Measurements from ENCODE around the gene SLC6A6. TPM values are rescaled to one million over a fixed set of nuclear protein-coding genes. Genes with fewer than 3 reads are reported as not detected.

SLC6A6 gene
- total RNA-seq, 1 experiment from 2014 or later = 211 TPM

- no peak for TF ChIP-seq E2F1 (CRISPR knock-in tag; IDR thresholded peaks at IDR 0.05)
- no peak for TF ChIP-seq NR1H2 (CRISPR knock-in tag; IDR thresholded peaks at IDR 0.05)
- TF ChIP-seq MLX (CRISPR knock-in tag; IDR thresholded peaks at IDR 0.05) = no peak
- TF ChIP-seq ATF6 (CRISPR knock-in tag; IDR thresholded peaks at IDR 0.05) = no peak
- no peak for TF ChIP-seq JUN (CRISPR knock-in tag; IDR thresholded peaks at IDR 0.05)
These were observed 1.3 kb downstream of the SLC6A6 start (continued) for GRCh38 chr3:14403619-14404155.

- no peak for ATAC-seq
- ChIA-PET CTCF (interaction anchor here (2.7 to 3.3 kb wide), 2 partner anchors 12 to 201 kb away, joined by 12 to 15 read pairs; no protein-coding TSS in a partner anchor), POLR2A (interaction anchor here (0.9 to 1.1 kb wide), 2 partner anchors 12 to 17 kb away, joined by 3 to 5 read pairs; no protein-coding TSS in a partner anchor)
- H3K4me1 Mint-ChIP-seq = peaks cover 68% of the 10 kb centered on the region
- no peak for DNase-seq (ENCODE audit: low spot score)
- H3K4me3 Mint-ChIP-seq = peak overlapping the region; percentile 97
- no peak for TF ChIP-seq HMGXB4 (CRISPR knock-in tag; IDR thresholded peaks at IDR 0.05)
- no peak for TF ChIP-seq ARID4B (CRISPR knock-in tag; IDR thresholded peaks at IDR 0.05; ENCODE audit: borderline replicate concordance)
- no peak for TF ChIP-seq ZNF138 (CRISPR knock-in tag; conservative IDR thresholded peaks at IDR 0.05)
- TF ChIP-seq CDX4 (CRISPR knock-in tag; IDR thresholded peaks at IDR 0.05; ENCODE audit: borderline replicate concordance) = no peak
- TF ChIP-seq CTCF (IDR thresholded peaks at IDR 0.05) = no peak
- no peak for TF ChIP-seq MXD4 (CRISPR knock-in tag; IDR thresholded peaks at IDR 0.05; ENCODE audit: borderline replicate concordance)
- TF ChIP-seq TCF7 (CRISPR knock-in tag; IDR thresholded peaks at IDR 0.05; ENCODE audit: low read depth) = no peak
- no peak for TF ChIP-seq SMAD3 (CRISPR knock-in tag; IDR thresholded peaks at IDR 0.05; ENCODE audit: borderline replicate concordance)
- no peak for TF ChIP-seq JAZF1 (CRISPR knock-in tag; IDR thresholded peaks at IDR 0.05)
- no peak for TF ChIP-seq USF1 (CRISPR knock-in tag; IDR thresholded peaks at IDR 0.05)
- peaks cover 15% of the 10 kb centered on the region for H3K36me3 Mint-ChIP-seq
- peak overlapping the region; percentile 58; the same call in 1 of the 2 replicates for H3K27ac Mint-ChIP-seq
- no peaks in the 10 kb centered on the region for H3K9me3 Mint-ChIP-seq
- H3K27me3 Mint-ChIP-seq (ENCODE audit: low read depth) = peaks cover 3% of the 10 kb centered on the region; the same call in 1 of the 2 replicates
These were observed 1.8 kb downstream of the SLC6A6 start for GRCh38 chr3:14404186-14404585.
